Stomach (tissue), 4 donors: ENCODE results near the gene TNFRSF1A.

Source experiments
- EP300 ChIP-seq: sonication (generic); formaldehyde crosslinking; IDR thresholded peaks from one replicate; pipeline ENCODE4 v1.6.1; 2017; ENCODE audit warnings: antibody characterized with exemption
- POLR2A ChIP-seq, 4 donors: fragments of 450-650 bp; IDR thresholded peaks; one replicate each; pipeline ENCODE4 v1.6.1; 2016; ENCODE audit warnings: antibody characterized with exemption in 4 of 4, control low read depth in 2 of 4, mild to moderate bottlenecking in 1 of 4, moderate library complexity in 1 of 4
- POLR2AphosphoS5 ChIP-seq, 3 donors: sonication (generic); formaldehyde crosslinking; IDR thresholded peaks; one replicate each; pipeline ENCODE4 v1.6.1; 2016; ENCODE audit warnings: antibody characterized with exemption in 3 of 3
- TF ChIP-seq, protein P1 (sequence below), 7 experiments: fragments of 450-650 bp in 4 of 7; fragments of 200-600 bp in 3 of 7; sonication (generic) in 3 of 7; IDR thresholded peaks; one replicate each; pipeline ENCODE4 v1.5.1; 2016 to 2019; ENCODE audit warnings: antibody characterized with exemption in 7 of 7, control low read depth in 2 of 7, mild to moderate bottlenecking in 1 of 7

DNA sequence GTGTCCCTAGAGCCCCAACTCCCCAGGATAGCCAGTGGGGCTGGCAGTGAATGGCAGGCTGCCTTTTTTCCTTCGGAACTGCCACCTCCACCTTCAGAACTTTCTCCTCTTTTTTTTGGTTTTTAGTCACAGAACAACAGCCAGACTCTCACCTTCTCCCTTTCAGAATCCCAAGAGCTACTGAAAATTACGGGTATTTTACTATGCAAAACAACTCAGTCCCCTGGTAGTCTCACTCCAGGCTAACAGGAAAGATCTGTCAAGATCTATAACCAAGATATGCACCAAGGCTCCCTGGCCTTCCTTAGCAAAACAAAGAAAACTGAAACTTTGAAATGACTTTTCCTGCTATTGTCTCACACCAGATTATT, 18.9 kb downstream of the TNFRSF1A start:
- TF ChIP-seq POLR2AphosphoS5 (IDR thresholded peaks at IDR 0.05) (no peak), POLR2A (IDR thresholded peaks at IDR 0.05) (no peak), EP300 (no peak)
- TF ChIP-seq, protein P1, sequence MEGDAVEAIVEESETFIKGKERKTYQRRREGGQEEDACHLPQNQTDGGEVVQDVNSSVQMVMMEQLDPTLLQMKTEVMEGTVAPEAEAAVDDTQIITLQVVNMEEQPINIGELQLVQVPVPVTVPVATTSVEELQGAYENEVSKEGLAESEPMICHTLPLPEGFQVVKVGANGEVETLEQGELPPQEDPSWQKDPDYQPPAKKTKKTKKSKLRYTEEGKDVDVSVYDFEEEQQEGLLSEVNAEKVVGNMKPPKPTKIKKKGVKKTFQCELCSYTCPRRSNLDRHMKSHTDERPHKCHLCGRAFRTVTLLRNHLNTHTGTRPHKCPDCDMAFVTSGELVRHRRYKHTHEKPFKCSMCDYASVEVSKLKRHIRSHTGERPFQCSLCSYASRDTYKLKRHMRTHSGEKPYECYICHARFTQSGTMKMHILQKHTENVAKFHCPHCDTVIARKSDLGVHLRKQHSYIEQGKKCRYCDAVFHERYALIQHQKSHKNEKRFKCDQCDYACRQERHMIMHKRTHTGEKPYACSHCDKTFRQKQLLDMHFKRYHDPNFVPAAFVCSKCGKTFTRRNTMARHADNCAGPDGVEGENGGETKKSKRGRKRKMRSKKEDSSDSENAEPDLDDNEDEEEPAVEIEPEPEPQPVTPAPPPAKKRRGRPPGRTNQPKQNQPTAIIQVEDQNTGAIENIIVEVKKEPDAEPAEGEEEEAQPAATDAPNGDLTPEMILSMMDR (IDR thresholded peaks at IDR 0.05) = no peak
